MG63 (cell line): ENCODE results near the gene ADPRS. TPM values are rescaled to one million over a fixed set of nuclear protein-coding genes. Genes with fewer than 3 reads are reported as not detected.

Experiments used
- DNase-seq: peaks from one replicate; pipeline ENCODE4 v3.0.0-alpha.2; 2020
- H3K27me3 ChIP-seq: fragments of 250-450 bp; sonication (Bioruptor Pico); 2 replicates; pipeline ENCODE4 v1.5.1; 2020; ENCODE audit warnings: mild to moderate bottlenecking, moderate library complexity
- H3K36me3 ChIP-seq: fragments of 250-450 bp; sonication (Bioruptor Pico); 2 replicates; pipeline ENCODE4 v1.5.1; 2020; ENCODE audit warnings: mild to moderate bottlenecking, moderate library complexity
- H3K4me3 ChIP-seq: fragments of 250-450 bp; sonication (Bioruptor Pico); 2 replicates; pipeline ENCODE4 v1.5.1; 2020; ENCODE audit warnings: mild to moderate bottlenecking, moderate library complexity
- H3K9me3 ChIP-seq: fragments of 250-450 bp; sonication (Bioruptor Pico); 2 replicates; pipeline ENCODE4 v1.5.1; 2020; ENCODE audit warnings: mild to moderate bottlenecking, moderate library complexity
- total RNA-seq: library from RNA; depleted of rRNA; stranded (reverse); fragments of >200 nt; shearing (Covaris generic); gene quantifications from 2 replicates; pipeline ENCODE4 v1.2.3, GENCODE V29; 2014; ENCODE audit warnings: low replicate concordance

ADPRS gene
- total RNA-seq, 1 experiment from 2014 or later, result 64.5 TPM

DNA sequence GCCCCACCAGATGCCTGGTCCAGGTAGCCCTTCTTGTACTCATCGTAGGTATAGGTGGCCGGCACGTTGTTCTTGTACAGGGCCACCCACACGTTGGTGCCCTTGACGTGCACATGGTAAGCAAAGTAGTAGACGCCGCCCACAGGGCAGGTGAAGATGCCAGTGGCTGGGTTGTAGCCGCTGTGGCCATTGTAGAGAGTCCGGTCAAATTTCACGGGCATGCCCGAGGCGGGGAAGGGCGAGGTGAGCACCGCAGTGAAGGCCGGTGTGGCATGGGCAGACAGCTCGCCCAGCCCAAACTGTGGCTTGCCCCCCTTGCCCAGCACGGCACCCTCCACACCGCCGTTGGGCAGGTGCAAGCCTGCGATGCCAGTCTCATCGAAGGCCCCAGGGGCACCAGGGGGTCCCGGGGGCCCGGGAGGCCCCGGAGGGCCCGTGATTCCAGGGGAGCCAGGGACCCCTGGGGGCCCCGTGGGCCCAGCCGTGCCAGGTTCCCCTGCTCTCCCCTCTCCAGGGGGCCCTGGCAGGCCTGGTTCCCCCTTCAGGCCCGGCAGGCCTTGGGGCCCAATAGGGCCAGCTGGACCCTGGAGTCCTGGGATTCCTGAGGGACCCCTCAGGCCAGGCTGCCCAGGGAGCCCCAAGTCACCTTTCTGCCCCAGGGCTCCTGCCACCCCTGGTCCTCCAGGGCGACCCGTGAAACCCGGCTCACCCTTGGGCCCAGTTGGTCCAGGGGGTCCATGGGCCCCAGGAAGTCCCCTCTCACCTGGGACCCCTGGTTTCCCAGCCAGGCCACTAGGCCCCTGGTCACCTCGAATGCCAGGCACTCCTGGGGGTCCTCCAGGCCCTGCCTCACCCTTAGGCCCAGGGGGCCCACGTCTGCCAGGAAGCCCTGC, 9.2 kb downstream of the ADPRS start:
- Histone ChIP-seq H3K27me3 (no peaks in the 10 kb centered on the region), H3K36me3 (peaks cover 17% of the 10 kb centered on the region), H3K4me3 (no peak overlapping the region), H3K9me3 (no peaks in the 10 kb centered on the region)
- DNase-seq, result no peak

DNA sequence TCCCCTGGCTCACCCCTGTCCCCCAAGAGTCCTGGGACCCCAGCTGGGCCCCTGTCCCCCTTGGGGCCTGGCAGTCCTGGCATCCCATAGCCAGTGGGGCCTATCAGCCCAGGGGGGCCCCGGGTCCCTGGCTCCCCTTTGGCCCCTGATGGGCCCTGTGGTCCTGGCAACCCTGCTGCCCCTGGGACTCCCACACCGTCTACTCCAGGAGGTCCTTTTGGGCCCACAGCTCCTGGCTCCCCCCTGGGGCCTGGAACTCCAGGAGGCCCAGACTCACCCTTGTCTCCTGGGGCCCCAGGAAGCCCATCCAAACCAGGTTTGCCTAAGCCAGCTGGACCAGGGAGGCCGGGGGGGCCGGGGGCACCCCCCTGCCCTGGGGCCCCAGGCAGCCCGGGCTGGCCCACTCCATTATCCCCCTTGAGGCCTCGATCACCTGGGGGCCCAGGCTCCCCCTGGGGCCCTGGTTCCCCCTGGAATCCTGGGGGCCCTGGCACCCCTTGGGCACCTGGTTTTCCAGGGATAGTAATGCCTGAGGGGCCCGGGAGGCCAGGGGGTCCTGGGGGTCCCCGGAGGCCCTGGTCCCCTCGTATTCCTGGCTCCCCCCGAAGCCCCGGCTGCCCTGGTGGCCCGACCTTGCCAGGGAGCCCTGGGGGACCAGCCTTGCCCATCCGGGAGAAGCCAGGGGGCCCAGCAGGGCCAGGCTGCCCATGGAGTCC, 10.1 kb downstream of the ADPRS start:
- DNase-seq, result no peak
- Histone ChIP-seq H3K27me3 (no peaks in the 10 kb centered on the region), H3K4me3 (no peak overlapping the region), H3K9me3 (no peaks in the 10 kb centered on the region), H3K36me3 (peaks cover 10% of the 10 kb centered on the region)

DNA sequence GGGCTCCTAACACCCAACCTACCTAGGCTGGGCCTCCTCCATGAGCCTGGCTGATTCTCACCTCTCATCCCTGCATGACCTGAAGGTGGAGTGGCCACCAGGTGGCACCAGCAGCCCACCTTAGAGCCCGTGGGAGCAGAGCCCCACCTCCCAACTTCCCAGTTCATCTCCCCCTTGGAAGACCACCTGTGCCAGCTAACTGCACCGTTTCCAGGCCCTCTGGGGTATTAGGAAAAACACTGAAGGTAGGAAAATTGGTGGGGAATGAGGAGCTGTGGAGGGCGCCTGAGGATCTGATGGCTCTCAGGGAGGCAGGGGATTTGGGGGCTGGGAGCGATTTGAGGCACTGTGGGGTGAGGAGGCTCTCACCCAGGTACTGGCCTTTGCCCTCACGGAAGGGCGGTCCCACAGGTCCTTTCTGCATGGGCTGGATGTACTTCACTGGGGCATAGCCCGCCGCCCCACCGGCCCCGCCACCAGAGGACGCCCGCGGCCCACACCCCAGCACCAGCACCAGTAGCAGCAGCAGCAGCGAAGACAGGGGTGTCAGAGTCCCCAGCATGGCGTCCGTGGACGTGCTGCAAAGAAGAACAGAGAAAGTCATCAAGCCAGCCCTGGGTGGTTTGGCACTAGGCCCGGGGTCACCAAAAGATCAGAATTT, 11.1 kb downstream of the ADPRS start:
- no peak overlapping the region for H3K4me3 ChIP-seq
- DNase-seq, result peak; percentile 67

DNA sequence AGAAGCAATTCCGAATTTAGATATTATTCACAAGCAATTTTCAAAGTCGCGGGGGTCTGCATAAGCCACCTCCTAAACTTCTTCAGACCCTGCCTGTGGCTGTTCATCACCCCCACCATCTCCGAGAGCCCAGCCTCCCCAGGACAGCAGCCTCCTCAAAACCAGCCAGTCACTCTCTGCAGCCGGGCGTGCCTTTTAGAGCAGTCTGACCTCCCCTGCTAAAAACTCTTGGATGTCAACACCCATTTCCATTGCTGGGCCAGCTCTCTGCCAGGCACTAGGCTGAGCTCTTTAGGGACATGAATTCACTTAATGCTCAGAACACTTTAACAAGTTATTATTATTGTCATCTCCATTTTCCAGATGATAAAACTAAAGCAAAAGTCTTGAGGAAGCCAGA, 11.7 kb downstream of the ADPRS start:
- no peak overlapping the region for H3K4me3 ChIP-seq
- no peaks in the 10 kb centered on the region for H3K9me3 ChIP-seq
- no peaks in the 10 kb centered on the region for H3K36me3 ChIP-seq
- no peaks in the 10 kb centered on the region for H3K27me3 ChIP-seq
- no peak for DNase-seq

More for the DNA sequence above, 11.1 kb downstream of the ADPRS start:
- no peaks in the 10 kb centered on the region for H3K9me3 ChIP-seq
- H3K36me3 ChIP-seq, result no peaks in the 10 kb centered on the region; the same call in 1 of the 2 replicates
- no peaks in the 10 kb centered on the region for H3K27me3 ChIP-seq

DNA sequence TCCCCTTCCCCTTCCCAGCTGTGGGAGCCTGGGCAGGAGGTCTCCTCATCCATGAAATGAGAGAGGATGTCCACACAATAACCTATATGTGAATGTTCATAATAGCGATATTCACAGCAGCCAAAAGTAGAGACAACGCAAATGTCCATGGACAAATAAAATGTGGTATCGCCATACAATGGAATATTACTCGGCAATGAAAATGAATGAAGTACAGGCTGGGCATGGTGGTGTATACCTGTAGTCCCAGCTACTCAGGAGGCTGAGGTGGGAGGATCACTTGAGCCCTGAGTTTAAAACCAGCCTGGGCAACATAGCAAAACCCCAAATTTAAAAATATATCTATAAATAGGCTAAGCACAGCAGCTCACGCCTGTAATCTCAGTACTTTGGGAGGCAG, 12.9 kb downstream of the ADPRS start:
- Histone ChIP-seq H3K4me3 (no peak overlapping the region), H3K9me3 (no peaks in the 10 kb centered on the region), H3K27me3 (no peaks in the 10 kb centered on the region), H3K36me3 (no peaks in the 10 kb centered on the region)
- no peak for DNase-seq

DNA sequence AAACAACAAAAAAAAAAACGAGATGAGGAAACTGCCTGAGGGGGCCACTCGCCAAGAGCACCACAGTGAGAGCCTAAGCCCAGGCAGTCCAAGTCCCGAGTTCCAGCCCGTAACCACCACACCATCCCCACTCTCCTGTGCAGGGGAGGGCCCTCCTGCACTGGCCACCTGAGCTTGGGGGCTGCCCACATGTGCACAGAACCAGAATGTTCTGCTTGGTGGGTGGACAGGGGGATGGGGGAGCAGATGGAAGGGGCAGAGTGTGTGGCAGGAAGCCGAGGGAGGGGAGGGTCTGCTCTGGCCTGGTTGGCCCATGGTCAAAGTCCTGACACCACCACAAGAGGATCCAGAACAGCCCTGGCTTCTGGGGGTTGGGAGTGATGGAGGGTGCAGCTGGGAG, 17.6 kb downstream of the ADPRS start:
- Histone ChIP-seq H3K9me3 (no peaks in the 10 kb centered on the region), H3K4me3 (no peak overlapping the region), H3K27me3 (no peaks in the 10 kb centered on the region), H3K36me3 (no peaks in the 10 kb centered on the region)
- no peak for DNase-seq

DNA sequence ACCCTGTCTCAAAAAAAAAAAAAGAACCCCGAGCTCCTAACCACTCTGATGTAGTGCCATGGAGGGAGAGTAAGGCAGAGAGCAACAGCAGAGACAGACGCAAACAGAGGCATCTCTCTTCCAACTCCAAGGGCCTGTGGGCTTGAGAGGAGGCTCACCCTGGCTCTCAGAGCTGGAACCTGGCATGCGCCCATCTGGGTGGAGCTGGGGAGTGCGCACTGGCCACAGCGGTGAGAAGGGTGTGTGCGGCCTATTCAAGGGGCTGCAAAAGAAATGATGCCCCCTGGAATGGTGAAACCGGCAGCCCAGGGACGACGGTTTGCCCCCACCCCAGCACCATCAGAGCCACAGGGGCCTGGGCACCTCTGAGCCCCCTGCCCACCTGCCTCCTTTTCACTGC, 18.7 kb downstream of the ADPRS start:
- no peaks in the 10 kb centered on the region for H3K9me3 ChIP-seq
- DNase-seq, result no peak
- no peaks in the 10 kb centered on the region for H3K27me3 ChIP-seq
- no peak overlapping the region for H3K4me3 ChIP-seq
- H3K36me3 ChIP-seq, result no peaks in the 10 kb centered on the region

DNA sequence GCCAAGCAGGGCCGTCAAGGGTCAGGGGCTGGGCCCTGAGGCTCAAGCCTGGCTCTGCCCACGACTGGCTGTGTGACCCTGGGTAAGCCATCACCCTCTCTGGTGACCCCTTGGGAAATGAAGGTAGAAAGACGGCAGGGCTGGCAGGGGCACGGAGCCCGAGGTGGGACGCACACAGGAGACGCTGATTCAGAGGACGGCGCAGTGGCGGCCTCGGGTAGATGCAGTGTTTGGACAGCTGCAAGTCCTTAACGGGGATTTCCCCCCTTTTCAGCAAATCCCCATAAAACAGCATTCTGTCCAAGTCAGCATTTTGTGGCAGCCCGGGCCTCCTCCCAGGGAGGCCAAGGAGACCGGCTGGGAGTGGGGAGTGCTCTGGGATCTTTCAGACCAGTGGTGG, 19.6 kb downstream of the ADPRS start:
- Histone ChIP-seq H3K9me3 (no peaks in the 10 kb centered on the region), H3K36me3 (no peaks in the 10 kb centered on the region), H3K4me3 (no peak overlapping the region), H3K27me3 (no peaks in the 10 kb centered on the region)
- no peak for DNase-seq

DNA sequence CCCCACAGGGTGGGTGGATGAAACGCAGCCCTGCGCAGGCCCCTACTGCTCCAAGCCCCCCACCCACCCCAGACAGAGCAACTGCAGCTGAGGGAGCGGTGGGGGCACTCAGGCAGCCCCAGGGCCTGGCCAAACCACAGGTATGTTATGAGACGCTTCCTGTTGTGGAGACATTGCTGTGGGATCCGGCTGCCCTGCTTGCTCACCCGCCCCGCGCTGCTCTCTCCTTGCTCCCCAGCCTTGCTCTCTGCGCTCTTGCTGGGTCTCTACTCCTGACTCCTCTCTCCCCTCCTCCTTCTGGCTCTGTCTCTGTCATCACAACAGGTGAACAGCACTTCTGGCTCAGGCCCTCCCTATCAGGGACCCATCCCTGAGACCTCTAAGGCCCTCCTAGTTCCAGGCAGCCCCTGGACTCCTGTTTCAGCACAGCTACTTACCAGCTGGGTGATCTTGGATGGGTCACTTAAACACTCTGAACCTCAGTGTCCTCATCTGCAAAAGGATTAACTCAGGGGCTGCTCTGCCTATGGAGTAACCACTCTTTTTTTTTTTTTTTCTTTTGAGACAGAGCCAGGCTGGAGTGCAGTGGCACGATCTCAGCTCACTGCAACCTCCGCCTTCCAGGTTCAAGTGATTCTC, 20.5 kb downstream of the ADPRS start:
- H3K27me3 ChIP-seq, result no peaks in the 10 kb centered on the region
- no peak overlapping the region for H3K4me3 ChIP-seq
- H3K36me3 ChIP-seq, result no peaks in the 10 kb centered on the region
- DNase-seq, result peak; percentile 75
- no peaks in the 10 kb centered on the region for H3K9me3 ChIP-seq

DNA sequence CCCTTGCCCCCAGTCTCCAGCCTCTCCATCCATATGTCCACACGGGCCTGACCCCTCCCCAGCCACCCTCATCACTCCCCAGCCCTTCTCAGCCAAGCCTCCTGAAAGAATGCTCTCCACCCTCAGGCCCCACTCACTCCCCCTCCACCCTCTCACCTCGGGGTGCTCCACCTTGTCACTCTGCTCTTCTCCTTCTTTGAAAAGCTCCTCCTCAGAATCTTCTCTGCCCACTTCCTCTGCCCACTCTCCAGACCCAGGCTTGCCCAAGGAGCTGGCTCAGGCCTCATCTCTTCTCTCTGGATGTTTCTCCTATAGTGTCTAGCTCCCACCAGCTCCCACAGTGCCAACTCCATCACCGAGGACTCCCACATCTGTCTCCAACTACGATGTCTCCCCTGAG, 22.5 kb downstream of the ADPRS start:
- no peaks in the 10 kb centered on the region for H3K27me3 ChIP-seq
- no peaks in the 10 kb centered on the region for H3K36me3 ChIP-seq
- no peaks in the 10 kb centered on the region for H3K9me3 ChIP-seq
- no peak for DNase-seq
- no peak overlapping the region for H3K4me3 ChIP-seq

DNA sequence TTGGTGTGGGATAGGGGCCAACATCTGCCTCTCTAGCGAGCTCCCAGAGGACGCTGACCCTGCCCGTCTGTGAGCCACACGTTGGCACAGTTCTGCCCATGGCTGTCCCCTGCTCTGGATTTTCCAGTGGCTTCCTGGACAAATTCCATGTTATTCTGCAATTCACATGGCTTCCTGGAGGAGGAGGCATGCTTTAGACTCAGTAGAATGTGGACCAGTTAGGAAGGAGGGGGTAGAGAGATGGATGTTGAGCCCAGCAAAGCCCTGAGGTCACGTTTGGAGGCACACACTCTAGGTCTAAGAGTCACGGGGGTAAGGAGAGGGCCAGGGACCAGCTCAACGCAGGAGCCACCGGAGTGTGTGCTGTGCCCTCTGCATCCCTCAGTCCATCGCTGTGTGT, 24.1 kb downstream of the ADPRS start:
- Histone ChIP-seq H3K9me3 (no peaks in the 10 kb centered on the region), H3K4me3 (no peak overlapping the region), H3K27me3 (no peaks in the 10 kb centered on the region), H3K36me3 (no peaks in the 10 kb centered on the region)
- DNase-seq, result no peak

DNA sequence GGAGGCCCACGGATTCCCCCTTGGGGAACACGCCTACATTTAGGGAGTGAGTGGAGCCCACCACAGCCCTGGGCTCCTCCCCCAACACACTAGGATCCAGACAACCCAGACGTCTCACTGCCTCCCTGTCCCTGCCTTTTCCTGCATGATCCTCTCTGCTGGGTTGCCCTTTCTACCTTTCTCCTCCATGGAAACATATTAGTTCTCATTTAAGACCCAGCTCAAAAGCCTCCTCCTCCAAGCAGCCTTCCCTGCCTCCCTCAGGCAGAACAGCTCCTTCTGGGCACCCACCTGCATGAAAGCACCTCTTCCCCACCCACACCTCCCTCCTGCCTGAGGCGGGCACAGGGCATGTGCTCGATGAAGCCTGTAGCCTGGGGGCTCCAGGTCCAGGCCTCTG, 25.7 kb downstream of the ADPRS start:
- Histone ChIP-seq H3K27me3 (no peaks in the 10 kb centered on the region), H3K4me3 (no peak overlapping the region), H3K36me3 (no peaks in the 10 kb centered on the region), H3K9me3 (no peaks in the 10 kb centered on the region)
- no peak for DNase-seq

DNA sequence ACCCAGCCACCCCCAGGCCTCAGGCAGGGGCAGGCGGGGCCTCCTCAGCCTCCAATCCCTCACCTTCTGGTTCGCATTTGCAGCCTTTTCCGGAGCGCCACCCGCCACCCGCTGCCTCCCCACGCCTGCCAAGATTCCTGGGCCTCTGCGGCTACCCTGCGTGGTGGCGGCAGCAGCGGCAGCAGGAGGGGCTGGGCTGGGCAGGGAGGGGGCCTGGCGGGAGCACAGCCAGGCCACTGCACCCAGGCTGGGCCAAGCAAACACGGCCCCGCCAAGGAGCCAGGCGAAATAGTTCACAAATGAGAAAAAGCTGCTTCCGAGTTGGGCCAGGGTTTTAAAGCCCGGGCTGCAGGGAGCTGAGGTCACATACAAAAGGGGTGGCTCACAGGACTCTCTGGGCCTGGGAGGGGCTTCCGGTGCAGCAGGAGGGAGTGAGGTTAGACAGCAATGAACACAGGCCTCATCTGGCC, 26.5 kb downstream of the ADPRS start:
- peak; percentile 95 for DNase-seq

DNA sequence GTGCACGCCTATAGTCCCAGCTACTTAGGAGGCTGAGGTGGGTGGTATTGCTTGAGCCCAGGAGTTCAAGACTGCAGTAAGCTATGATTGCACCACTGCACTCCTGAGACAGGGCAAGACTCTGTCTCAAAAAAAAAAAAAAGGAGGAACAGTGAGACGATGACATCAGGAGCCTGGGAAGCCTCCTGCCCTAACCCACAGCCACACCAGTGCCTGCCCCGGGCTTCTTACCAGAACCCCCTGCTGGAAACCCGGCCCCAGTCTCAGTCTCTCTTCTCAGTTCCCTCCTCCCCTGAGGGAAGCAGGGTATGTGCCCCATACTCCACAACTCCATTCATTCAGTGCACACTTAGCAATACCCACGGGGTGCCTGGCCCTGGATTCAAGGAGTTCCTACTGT, 27.2 kb downstream of the ADPRS start:
- peak; percentile 47 for DNase-seq
- no peak overlapping the region for H3K4me3 ChIP-seq
- H3K27me3 ChIP-seq, result no peaks in the 10 kb centered on the region
- H3K36me3 ChIP-seq, result no peaks in the 10 kb centered on the region
- H3K9me3 ChIP-seq, result no peaks in the 10 kb centered on the region

More for the DNA sequence above, 26.5 kb downstream of the ADPRS start:
- no peak overlapping the region for H3K4me3 ChIP-seq
- no peaks in the 10 kb centered on the region for H3K36me3 ChIP-seq
- no peaks in the 10 kb centered on the region for H3K9me3 ChIP-seq
- no peaks in the 10 kb centered on the region for H3K27me3 ChIP-seq

DNA sequence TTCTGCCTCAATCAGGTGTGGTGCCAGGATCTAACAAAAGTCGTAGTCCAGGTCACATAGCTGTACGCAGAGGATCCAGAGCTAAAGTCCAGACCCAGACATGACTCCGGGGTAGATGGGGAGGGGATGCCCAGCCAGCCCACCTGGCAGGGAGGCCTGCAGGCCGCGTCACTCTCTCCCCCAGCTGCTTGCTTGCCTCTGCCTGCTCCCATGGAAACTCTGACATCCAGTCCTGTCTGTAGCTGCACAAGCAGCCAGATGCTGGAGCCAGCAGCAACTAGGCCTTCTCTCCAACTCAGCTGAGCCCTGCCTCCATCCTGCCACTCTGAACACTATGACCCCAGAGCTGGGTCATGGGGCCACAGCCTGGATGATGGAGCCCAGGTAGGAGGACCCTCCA, 28.2 kb downstream of the ADPRS start:
- H3K9me3 ChIP-seq, result no peaks in the 10 kb centered on the region
- H3K4me3 ChIP-seq, result no peak overlapping the region
- no peaks in the 10 kb centered on the region for H3K36me3 ChIP-seq
- no peak for DNase-seq
- no peaks in the 10 kb centered on the region for H3K27me3 ChIP-seq

DNA sequence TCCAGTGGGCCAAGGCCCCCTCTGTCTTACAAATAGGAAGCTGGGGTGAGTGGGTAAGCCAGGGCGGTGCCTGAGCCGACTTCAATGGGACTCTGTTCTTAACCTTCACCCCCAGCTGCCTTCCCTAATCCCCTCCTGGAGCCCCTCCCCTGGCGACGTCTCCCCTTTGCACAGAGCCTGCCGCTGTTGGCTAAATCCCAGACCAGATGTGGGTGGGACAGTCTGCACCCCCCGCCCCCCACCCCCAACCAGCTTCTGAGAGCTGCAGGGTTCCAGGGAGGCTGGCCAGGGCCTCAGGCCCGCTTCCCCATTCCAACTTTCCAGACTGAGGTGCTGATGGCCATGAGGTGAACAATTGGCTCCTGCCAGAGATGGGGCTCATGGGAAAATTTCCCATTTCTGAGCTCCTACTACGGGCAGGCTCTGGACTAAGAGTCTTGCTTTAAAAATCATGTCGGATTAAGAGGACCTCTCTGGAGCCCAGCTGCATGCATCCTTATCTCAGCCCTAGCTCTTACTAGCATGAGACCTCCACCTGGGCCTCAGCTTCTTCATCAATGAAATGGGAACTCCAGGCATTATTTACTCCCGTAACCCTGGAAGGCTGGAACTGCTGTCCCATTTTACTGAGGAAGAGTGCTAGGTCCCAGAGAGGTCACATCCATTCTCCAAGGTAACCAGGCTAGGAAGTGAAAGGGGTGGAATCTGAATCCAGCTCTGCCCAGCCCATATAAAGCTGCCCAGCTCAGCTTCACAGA, 29.9 kb downstream of the ADPRS start:
- H3K4me3 ChIP-seq, result no peak overlapping the region
- no peaks in the 10 kb centered on the region for H3K27me3 ChIP-seq
- no peaks in the 10 kb centered on the region for H3K9me3 ChIP-seq
- H3K36me3 ChIP-seq, result no peaks in the 10 kb centered on the region
- no peak for DNase-seq
